Measurements from ENCODE around the gene ZBTB16. TPM values are rescaled to one million over a fixed set of nuclear protein-coding genes. Genes with fewer than 3 reads are reported as not detected.

Gene ZBTB16
- total and polyA plus RNA-seq, 2 experiments from 2014 or later, result 0.29 to 1.4 TPM

- TF ChIP-seq ZNF114 (CRISPR knock-in tag; IDR thresholded peaks at IDR 0.05) (no peak), STAT1 (IDR thresholded peaks at IDR 0.05; ENCODE audit: unreplicated experiment) (no peak), ETS1 (IDR thresholded peaks at IDR 0.05) (no peak), NANOG (IDR thresholded peaks at IDR 0.05; ENCODE audit: borderline replicate concordance) (no peak), CTCF (conservative IDR thresholded peaks at IDR 0.05; ENCODE audit: low read depth in 2 of 2) (no peak), CREB1 (CRISPR knock-in tag; IDR thresholded peaks at IDR 0.05; ENCODE audit: low read depth) (no peak), EZH2phosphoT487 (IDR thresholded peaks at IDR 0.05; ENCODE audit: unreplicated experiment) (no peak)
- TF ChIP-seq, protein P1, sequence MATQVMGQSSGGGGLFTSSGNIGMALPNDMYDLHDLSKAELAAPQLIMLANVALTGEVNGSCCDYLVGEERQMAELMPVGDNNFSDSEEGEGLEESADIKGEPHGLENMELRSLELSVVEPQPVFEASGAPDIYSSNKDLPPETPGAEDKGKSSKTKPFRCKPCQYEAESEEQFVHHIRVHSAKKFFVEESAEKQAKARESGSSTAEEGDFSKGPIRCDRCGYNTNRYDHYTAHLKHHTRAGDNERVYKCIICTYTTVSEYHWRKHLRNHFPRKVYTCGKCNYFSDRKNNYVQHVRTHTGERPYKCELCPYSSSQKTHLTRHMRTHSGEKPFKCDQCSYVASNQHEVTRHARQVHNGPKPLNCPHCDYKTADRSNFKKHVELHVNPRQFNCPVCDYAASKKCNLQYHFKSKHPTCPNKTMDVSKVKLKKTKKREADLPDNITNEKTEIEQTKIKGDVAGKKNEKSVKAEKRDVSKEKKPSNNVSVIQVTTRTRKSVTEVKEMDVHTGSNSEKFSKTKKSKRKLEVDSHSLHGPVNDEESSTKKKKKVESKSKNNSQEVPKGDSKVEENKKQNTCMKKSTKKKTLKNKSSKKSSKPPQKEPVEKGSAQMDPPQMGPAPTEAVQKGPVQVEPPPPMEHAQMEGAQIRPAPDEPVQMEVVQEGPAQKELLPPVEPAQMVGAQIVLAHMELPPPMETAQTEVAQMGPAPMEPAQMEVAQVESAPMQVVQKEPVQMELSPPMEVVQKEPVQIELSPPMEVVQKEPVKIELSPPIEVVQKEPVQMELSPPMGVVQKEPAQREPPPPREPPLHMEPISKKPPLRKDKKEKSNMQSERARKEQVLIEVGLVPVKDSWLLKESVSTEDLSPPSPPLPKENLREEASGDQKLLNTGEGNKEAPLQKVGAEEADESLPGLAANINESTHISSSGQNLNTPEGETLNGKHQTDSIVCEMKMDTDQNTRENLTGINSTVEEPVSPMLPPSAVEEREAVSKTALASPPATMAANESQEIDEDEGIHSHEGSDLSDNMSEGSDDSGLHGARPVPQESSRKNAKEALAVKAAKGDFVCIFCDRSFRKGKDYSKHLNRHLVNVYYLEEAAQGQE (IDR thresholded peaks at IDR 0.05; ENCODE audit: unreplicated experiment), result no peak
- no peaks in the 10 kb centered on the region for H3K79me2 ChIP-seq (replicated peaks; ENCODE audit: insufficient read depth)
- no peak overlapping the region for H3K27ac ChIP-seq (ENCODE audit: low read depth)
- H3K9me2 ChIP-seq (ENCODE audit: insufficient read depth), result no peaks in the 10 kb centered on the region
- H3K27ac Mint-ChIP-seq, result no peak overlapping the region
- no peak for ATAC-seq
- peaks cover 22% of the 10 kb centered on the region for H3K4me1 Mint-ChIP-seq
- no peaks in the 10 kb centered on the region for H3K36me3 ChIP-seq (ENCODE audit: insufficient read depth)
- DNase-seq (ENCODE audit: low spot score), result no peak
- H3K4me1 ChIP-seq (ENCODE audit: insufficient read depth), result no peaks in the 10 kb centered on the region
- no peaks in the 10 kb centered on the region for H3F3A ChIP-seq (replicated peaks; ENCODE audit: low read depth)
- H3K4me3 Mint-ChIP-seq, result no peak overlapping the region
- H3K27me3 Mint-ChIP-seq (ENCODE audit: insufficient read depth, low read depth, poor library complexity), result peaks cover 11% of the 10 kb centered on the region
- no peak overlapping the region for H2AFZ ChIP-seq
- no peaks in the 10 kb centered on the region for H3K27me3 ChIP-seq (ENCODE audit: insufficient read depth)
- no peaks in the 10 kb centered on the region for H3K9me3 Mint-ChIP-seq
- no peak overlapping the region for H3K4me2 ChIP-seq
- no peak overlapping the region for H3K4me3 ChIP-seq
- H4K20me1 ChIP-seq (replicated peaks; ENCODE audit: insufficient read depth), result no peaks in the 10 kb centered on the region
- no peaks in the 10 kb centered on the region for H3K36me3 Mint-ChIP-seq (ENCODE audit: low read depth)
Observed at GRCh38 chr11:114088216-114088615, 28.7 kb downstream of the ZBTB16 start.

DNA sequence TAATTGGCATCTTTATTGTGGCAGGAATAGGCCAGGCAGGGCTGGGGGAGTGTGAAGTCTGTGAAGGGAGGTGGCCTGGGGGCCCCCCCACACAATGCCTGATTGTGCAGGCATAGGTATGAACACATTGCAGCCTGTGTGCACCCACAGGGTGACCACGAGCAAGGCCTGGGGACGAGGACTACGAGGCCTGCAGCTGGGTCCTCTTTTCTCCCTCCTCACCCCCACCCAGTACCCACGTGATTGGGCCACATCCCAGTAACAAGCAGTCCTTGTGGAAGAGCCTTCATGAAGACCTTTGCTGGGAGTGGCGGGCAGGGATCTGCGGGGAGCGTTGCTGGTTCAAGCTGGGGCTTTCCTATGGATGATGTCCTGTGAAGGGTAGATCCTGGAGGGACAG, 29.3 kb downstream of the ZBTB16 start:
- no peak overlapping the region for H3K27ac Mint-ChIP-seq
- no peaks in the 10 kb centered on the region for H3F3A ChIP-seq (replicated peaks; ENCODE audit: low read depth)
- H3K4me3 ChIP-seq, result no peak overlapping the region
- no peak overlapping the region for H3K4me2 ChIP-seq
- H3K9me3 Mint-ChIP-seq, result no peaks in the 10 kb centered on the region
- H3K4me1 Mint-ChIP-seq, result peaks cover 22% of the 10 kb centered on the region
- no peaks in the 10 kb centered on the region for H3K36me3 Mint-ChIP-seq (ENCODE audit: low read depth)
- no peaks in the 10 kb centered on the region for H3K4me1 ChIP-seq (ENCODE audit: insufficient read depth)
- DNase-seq (ENCODE audit: low spot score) (no peak), ATAC-seq (no peak)
- no peaks in the 10 kb centered on the region for H3K27me3 ChIP-seq (ENCODE audit: insufficient read depth)
- H3K4me3 Mint-ChIP-seq, result no peak overlapping the region
- H3K36me3 ChIP-seq (ENCODE audit: insufficient read depth), result no peaks in the 10 kb centered on the region
- no peaks in the 10 kb centered on the region for H3K9me2 ChIP-seq (ENCODE audit: insufficient read depth)
- peaks cover 11% of the 10 kb centered on the region for H3K27me3 Mint-ChIP-seq (ENCODE audit: insufficient read depth, low read depth, poor library complexity)
- H3K27ac ChIP-seq (ENCODE audit: low read depth), result no peak overlapping the region
- no peaks in the 10 kb centered on the region for H3K79me2 ChIP-seq (replicated peaks; ENCODE audit: insufficient read depth)
- H4K20me1 ChIP-seq (replicated peaks; ENCODE audit: insufficient read depth), result no peaks in the 10 kb centered on the region
- no peak overlapping the region for H2AFZ ChIP-seq
- TF ChIP-seq POLR2AphosphoS5 (IDR thresholded peaks at IDR 0.05; ENCODE audit: low read depth), result no peak
- no peak for TF ChIP-seq ZNF331 (CRISPR knock-in tag; IDR thresholded peaks at IDR 0.05; ENCODE audit: low read depth)
- TF ChIP-seq CREB1 (CRISPR knock-in tag; IDR thresholded peaks at IDR 0.05; ENCODE audit: low read depth), result no peak
- no peak for TF ChIP-seq EZH2 (IDR thresholded peaks at IDR 0.05; ENCODE audit: low read depth, unreplicated experiment)
- no peak for TF ChIP-seq NANOG (IDR thresholded peaks at IDR 0.05; ENCODE audit: borderline replicate concordance)
- TF ChIP-seq ZNF114 (CRISPR knock-in tag; IDR thresholded peaks at IDR 0.05), result no peak
- TF ChIP-seq, protein P1 (IDR thresholded peaks at IDR 0.05; ENCODE audit: unreplicated experiment), result no peak

All from GM23338 (cell line).